Measurements from ENCODE around the gene ELAVL2.

- TF ChIP-seq CTCF (conservative IDR thresholded peaks at IDR 0.05; ENCODE audit: low read depth, low read length) (no peak), RFX5 (IDR thresholded peaks at IDR 0.05; ENCODE audit: low read depth, low read length) (no peak), RAD21 (IDR thresholded peaks at IDR 0.05; ENCODE audit: low read length) (no peak), MAZ (IDR thresholded peaks at IDR 0.05; ENCODE audit: borderline replicate concordance, low read depth, low read length) (no peak), POLR2A (IDR thresholded peaks at IDR 0.05; ENCODE audit: low read depth, low read length) (no peak)
- TF ChIP-seq, protein P1, sequence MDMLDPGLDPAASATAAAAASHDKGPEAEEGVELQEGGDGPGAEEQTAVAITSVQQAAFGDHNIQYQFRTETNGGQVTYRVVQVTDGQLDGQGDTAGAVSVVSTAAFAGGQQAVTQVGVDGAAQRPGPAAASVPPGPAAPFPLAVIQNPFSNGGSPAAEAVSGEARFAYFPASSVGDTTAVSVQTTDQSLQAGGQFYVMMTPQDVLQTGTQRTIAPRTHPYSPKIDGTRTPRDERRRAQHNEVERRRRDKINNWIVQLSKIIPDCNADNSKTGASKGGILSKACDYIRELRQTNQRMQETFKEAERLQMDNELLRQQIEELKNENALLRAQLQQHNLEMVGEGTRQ (IDR thresholded peaks at IDR 0.05; ENCODE audit: low read depth, low read length) = no peak
Observed at GRCh38 chr9:23658376-23659258, 167.4 kb downstream of the ELAVL2 start.
